IMR-90 (cell line): Measurements from ENCODE around the gene RAD51B.

Experiments used
- BHLHE40 ChIP-seq: fragments of 150-350 bp; IDR thresholded peaks from 2 replicates; pipeline ENCODE4 v1.6.1; 2016; ENCODE audit warnings: mild to moderate bottlenecking, low read depth, low read length
- CHD1 ChIP-seq: IDR thresholded peaks from 2 replicates; pipeline ENCODE4 v1.6.1; 2012; ENCODE audit warnings: low read depth, low read length, improper control_type of control experiment
- FOS ChIP-seq: fragments of 150-350 bp; IDR thresholded peaks from 2 replicates; pipeline ENCODE4 v1.6.1; 2016; ENCODE audit warnings: low read depth, low read length
- MAFK ChIP-seq: IDR thresholded peaks from 2 replicates; pipeline ENCODE4 v1.6.1; 2012; ENCODE audit warnings: low read depth, low read length, improper control_type of control experiment
- MXI1 ChIP-seq: IDR thresholded peaks from 2 replicates; pipeline ENCODE4 v1.6.1; 2012; ENCODE audit warnings: low read depth, mild to moderate bottlenecking, low read length, moderate library complexity, borderline replicate concordance
- POLR2A ChIP-seq: IDR thresholded peaks from 2 replicates; pipeline ENCODE4 v1.6.1; 2012; ENCODE audit warnings: mild to moderate bottlenecking, low read depth, low read length
- RAD21 ChIP-seq: IDR thresholded peaks from 2 replicates; pipeline ENCODE4 v1.6.1; 2012; ENCODE audit warnings: low read length, improper control_type of control experiment
- RCOR1 ChIP-seq: IDR thresholded peaks from 2 replicates; pipeline ENCODE4 v1.6.1; 2012; ENCODE audit warnings: mild to moderate bottlenecking, low read length, improper control_type of control experiment; ENCODE audit not compliant: insufficient replicate concordance
- RFX5 ChIP-seq: IDR thresholded peaks from 2 replicates; pipeline ENCODE4 v1.8.0; 2012; ENCODE audit warnings: low read depth, mild to moderate bottlenecking, low read length, moderate library complexity
- SMC3 ChIP-seq: fragments of 150-350 bp; IDR thresholded peaks from 2 replicates; pipeline ENCODE4 v1.6.1; 2016; ENCODE audit warnings: low read depth, mild to moderate bottlenecking, antibody characterized with exemption, low read length, moderate library complexity
- TF ChIP-seq, protein P1 (sequence below): conservative IDR thresholded peaks from 2 replicates; pipeline ENCODE4 v1.5.1; 2012; ENCODE audit warnings: mild to moderate bottlenecking, low read depth, low read length, improper control_type of control experiment
- TF ChIP-seq, protein P2 (sequence below): fragments of 150-350 bp; IDR thresholded peaks from 2 replicates; pipeline ENCODE4 v1.6.1; 2017; ENCODE audit warnings: mild to moderate bottlenecking, antibody characterized with exemption, low read length, low read depth
- TF ChIP-seq, protein P3 (sequence below): fragments of 150-350 bp; IDR thresholded peaks from 2 replicates; pipeline ENCODE4 v1.6.1; 2016; ENCODE audit warnings: low read depth, mild to moderate bottlenecking, low read length, moderate library complexity, borderline replicate concordance

DNA sequence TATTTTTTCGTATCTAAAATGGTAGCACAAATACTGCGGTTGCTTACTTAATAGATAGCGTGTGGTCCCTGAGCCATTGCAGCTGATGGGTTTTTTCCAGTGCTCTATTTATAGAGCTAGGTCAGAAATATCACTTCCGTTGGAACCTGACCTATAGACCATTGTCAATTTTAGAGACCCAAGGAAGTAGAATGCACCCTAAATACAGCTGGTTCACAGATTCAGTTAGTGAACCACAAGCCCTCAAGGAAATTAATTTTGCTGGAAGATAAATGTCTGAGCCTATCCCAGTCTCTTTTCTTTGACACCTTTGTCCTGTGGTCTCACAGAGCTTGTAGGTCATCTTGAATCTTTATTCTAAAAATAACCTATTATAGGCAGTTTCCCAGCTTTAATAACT is 582.3 kb downstream of the RAD51B start:
- TF ChIP-seq, protein P1, sequence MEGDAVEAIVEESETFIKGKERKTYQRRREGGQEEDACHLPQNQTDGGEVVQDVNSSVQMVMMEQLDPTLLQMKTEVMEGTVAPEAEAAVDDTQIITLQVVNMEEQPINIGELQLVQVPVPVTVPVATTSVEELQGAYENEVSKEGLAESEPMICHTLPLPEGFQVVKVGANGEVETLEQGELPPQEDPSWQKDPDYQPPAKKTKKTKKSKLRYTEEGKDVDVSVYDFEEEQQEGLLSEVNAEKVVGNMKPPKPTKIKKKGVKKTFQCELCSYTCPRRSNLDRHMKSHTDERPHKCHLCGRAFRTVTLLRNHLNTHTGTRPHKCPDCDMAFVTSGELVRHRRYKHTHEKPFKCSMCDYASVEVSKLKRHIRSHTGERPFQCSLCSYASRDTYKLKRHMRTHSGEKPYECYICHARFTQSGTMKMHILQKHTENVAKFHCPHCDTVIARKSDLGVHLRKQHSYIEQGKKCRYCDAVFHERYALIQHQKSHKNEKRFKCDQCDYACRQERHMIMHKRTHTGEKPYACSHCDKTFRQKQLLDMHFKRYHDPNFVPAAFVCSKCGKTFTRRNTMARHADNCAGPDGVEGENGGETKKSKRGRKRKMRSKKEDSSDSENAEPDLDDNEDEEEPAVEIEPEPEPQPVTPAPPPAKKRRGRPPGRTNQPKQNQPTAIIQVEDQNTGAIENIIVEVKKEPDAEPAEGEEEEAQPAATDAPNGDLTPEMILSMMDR: no peak
- TF ChIP-seq POLR2A (no peak), BHLHE40 (no peak), MXI1 (no peak), RAD21 (no peak), RFX5 (no peak), MAFK (no peak), FOS (no peak), CHD1 (no peak), RCOR1 (no peak), SMC3 (no peak)
- TF ChIP-seq, protein P2, sequence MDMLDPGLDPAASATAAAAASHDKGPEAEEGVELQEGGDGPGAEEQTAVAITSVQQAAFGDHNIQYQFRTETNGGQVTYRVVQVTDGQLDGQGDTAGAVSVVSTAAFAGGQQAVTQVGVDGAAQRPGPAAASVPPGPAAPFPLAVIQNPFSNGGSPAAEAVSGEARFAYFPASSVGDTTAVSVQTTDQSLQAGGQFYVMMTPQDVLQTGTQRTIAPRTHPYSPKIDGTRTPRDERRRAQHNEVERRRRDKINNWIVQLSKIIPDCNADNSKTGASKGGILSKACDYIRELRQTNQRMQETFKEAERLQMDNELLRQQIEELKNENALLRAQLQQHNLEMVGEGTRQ: no peak
- TF ChIP-seq, protein P3, sequence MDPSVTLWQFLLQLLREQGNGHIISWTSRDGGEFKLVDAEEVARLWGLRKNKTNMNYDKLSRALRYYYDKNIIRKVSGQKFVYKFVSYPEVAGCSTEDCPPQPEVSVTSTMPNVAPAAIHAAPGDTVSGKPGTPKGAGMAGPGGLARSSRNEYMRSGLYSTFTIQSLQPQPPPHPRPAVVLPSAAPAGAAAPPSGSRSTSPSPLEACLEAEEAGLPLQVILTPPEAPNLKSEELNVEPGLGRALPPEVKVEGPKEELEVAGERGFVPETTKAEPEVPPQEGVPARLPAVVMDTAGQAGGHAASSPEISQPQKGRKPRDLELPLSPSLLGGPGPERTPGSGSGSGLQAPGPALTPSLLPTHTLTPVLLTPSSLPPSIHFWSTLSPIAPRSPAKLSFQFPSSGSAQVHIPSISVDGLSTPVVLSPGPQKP: no peak
